ENCODE measurements around the gene HOXB3.

DNA sequence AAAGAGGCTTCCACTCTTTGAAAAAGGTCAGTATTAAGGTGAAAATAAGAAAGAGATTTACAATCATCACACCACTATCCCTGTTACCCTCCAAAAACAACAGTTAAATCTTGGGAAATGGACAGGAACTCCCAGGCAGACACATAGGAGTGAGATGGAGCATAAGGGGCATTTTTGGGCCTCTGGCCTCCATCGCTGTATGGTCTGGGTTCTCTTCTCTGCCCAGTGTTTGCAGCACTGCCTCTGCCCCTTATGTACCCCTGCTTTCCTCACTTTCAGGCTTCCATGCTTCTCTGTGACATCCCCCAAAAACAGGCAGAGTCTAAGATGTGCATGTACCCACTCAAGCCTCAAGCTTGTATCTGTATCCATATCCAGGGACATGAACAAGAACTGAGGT, 44.5 kb downstream of the HOXB3 start:
- TF ChIP-seq, protein P1, sequence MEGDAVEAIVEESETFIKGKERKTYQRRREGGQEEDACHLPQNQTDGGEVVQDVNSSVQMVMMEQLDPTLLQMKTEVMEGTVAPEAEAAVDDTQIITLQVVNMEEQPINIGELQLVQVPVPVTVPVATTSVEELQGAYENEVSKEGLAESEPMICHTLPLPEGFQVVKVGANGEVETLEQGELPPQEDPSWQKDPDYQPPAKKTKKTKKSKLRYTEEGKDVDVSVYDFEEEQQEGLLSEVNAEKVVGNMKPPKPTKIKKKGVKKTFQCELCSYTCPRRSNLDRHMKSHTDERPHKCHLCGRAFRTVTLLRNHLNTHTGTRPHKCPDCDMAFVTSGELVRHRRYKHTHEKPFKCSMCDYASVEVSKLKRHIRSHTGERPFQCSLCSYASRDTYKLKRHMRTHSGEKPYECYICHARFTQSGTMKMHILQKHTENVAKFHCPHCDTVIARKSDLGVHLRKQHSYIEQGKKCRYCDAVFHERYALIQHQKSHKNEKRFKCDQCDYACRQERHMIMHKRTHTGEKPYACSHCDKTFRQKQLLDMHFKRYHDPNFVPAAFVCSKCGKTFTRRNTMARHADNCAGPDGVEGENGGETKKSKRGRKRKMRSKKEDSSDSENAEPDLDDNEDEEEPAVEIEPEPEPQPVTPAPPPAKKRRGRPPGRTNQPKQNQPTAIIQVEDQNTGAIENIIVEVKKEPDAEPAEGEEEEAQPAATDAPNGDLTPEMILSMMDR (conservative IDR thresholded peaks at IDR 0.05; ENCODE audit: low read depth, low read length): no peak
- TF ChIP-seq EZH2 (IDR thresholded peaks at IDR 0.05; ENCODE audit: low read length, unreplicated experiment) (no peak), EZH2phosphoT487 (IDR thresholded peaks at IDR 0.05; ENCODE audit: borderline replicate concordance, low read length) (no peak)
